DND-41 (cell line): Measurements from ENCODE around the gene FBN3.

Experiments used
- ATAC-seq: fragments of 200-7000 bp; cut with Tn5 transposase; 3 replicates; pipeline ENCODE4 v1.9.1; 2021; ENCODE audit warnings: low read depth; ENCODE audit not compliant: insufficient read depth
- DNase-seq: peaks from one replicate; pipeline ENCODE4 v3.0.0-alpha.2; 2020
- H2AFZ ChIP-seq: 2 replicates; pipeline ENCODE4 v1.6.0; 2012; ENCODE audit warnings: low read depth, low read length
- H3K27ac ChIP-seq: 2 replicates; pipeline ENCODE4 v1.5.1; 2012; ENCODE audit warnings: low read length, inconsistent platforms
- H3K27me3 ChIP-seq: fragments of 200-600 bp; sonication (generic); 2 replicates; pipeline ENCODE4 v1.6.0; 2012; ENCODE audit warnings: low read length, mild to moderate bottlenecking, inconsistent platforms; ENCODE audit not compliant: insufficient read depth, poor library complexity
- H3K36me3 ChIP-seq: 2 replicates; pipeline ENCODE4 v1.5.1; 2012; ENCODE audit warnings: low read length, inconsistent platforms; ENCODE audit not compliant: insufficient read depth
- H3K4me1 ChIP-seq: 2 replicates; pipeline ENCODE4 v1.5.1; 2012; ENCODE audit warnings: mild to moderate bottlenecking, low read length; ENCODE audit not compliant: insufficient read depth
- H3K4me2 ChIP-seq: 2 replicates; pipeline ENCODE4 v1.6.0; 2012; ENCODE audit warnings: mild to moderate bottlenecking, moderate library complexity, low read length, inconsistent platforms; ENCODE audit not compliant: insufficient read depth
- H3K4me3 ChIP-seq, 2 experiments: fragments of 200-600 bp in 1 of 2; shearing (Covaris generic) in 1 of 2; 2 replicates each; pipeline ENCODE4 v1.5.1; 2012 to 2016; ENCODE audit warnings: inconsistent platforms in 2 of 2, low read length in 2 of 2, mild to moderate bottlenecking in 2 of 2, low read depth in 1 of 2, moderate library complexity in 1 of 2
- H3K79me2 ChIP-seq: 2 replicates; pipeline ENCODE4 v1.6.0; 2012; ENCODE audit warnings: low read length, inconsistent platforms; ENCODE audit not compliant: insufficient read depth
- H3K9ac ChIP-seq: 2 replicates; pipeline ENCODE4 v1.6.0; 2012; ENCODE audit warnings: low read depth, mild to moderate bottlenecking, inconsistent platforms, low read length, moderate library complexity
- H3K9me3 ChIP-seq: 2 replicates; pipeline ENCODE4 v1.5.1; 2012; ENCODE audit warnings: low read length, moderate library complexity, mild to moderate bottlenecking, inconsistent platforms; ENCODE audit not compliant: insufficient read depth, severe bottlenecking
- H4K20me1 ChIP-seq: 2 replicates; pipeline ENCODE4 v1.6.0; 2012; ENCODE audit warnings: low read length; ENCODE audit not compliant: insufficient read depth
- CTCF ChIP-seq: IDR thresholded peaks from 2 replicates; pipeline ENCODE4 v1.5.1; 2012; ENCODE audit warnings: borderline replicate concordance, low read length, moderate library complexity, mild to moderate bottlenecking; ENCODE audit not compliant: poor library complexity, severe bottlenecking; ENCODE audit errors: extremely low read depth
- EZH2 ChIP-seq: IDR thresholded peaks from 3 replicates; pipeline ENCODE4 v1.6.1; 2012; ENCODE audit warnings: borderline replicate concordance, low read depth, mild to moderate bottlenecking, moderate library complexity, low read length, inconsistent platforms; ENCODE audit not compliant: severe bottlenecking

Gene FBN3

DNA sequence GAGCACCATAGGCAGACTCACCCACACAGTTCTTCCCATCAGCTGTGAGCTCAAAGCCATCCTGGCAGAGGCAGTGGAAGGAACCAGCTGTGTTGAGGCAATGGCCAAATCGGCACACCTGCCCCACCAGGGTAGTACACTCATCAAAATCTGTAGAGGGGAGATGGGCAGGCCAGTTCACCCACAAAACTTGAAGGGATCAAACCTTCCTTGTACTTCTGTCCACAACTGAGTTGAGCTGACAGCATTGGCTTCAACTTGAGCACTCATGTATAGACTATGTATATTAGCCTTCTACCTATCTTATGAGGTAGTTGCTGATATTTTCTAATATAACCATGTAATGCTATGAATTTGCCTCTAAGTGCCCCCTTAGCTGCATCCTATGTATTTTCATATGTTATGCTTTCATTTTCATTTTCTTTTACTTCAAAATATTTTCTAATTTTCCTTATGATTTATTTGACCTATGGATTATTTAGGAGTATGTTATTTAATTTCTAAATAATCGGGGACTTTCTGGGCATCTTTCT lies 54.0 kb downstream of the FBN3 start:
- H3K27me3 ChIP-seq = no peaks in the 10 kb centered on the region
- H3K9me3 ChIP-seq = peaks cover 21% of the 10 kb centered on the region
- no peak overlapping the region for H3K4me3 ChIP-seq
- no peak overlapping the region for H3K4me2 ChIP-seq
- H3K36me3 ChIP-seq = no peaks in the 10 kb centered on the region
- no peak for ATAC-seq
- H2AFZ ChIP-seq = no peak overlapping the region
- DNase-seq = no peak
- no peaks in the 10 kb centered on the region for H3K79me2 ChIP-seq
- no peaks in the 10 kb centered on the region for H4K20me1 ChIP-seq
- H3K27ac ChIP-seq = no peak overlapping the region
- no peak overlapping the region for H3K9ac ChIP-seq
- TF ChIP-seq EZH2 = no peak
- H3K4me1 ChIP-seq = no peaks in the 10 kb centered on the region

DNA sequence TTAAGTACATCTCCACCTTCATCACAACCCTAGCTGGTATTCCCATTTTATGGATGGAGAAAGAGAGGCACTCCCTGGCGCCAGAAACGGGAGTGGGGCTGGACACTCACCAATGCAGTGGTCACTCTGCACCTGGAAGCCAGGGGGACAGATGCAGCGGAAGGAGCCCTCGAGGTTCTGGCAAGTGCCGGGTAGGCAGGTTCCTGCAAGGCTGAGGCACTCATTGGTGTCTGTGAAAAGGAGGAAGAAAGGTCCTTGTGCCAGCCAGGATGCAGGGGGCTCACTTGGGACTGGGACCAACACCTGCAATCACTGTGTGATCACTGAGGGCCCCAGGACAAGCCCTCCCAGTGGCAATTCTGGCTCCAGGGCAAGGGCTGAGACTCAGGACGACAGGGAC lies 55.1 kb downstream of the FBN3 start:
- H4K20me1 ChIP-seq = no peaks in the 10 kb centered on the region
- H3K27ac ChIP-seq = no peak overlapping the region
- H3K79me2 ChIP-seq = no peaks in the 10 kb centered on the region
- H3K9ac ChIP-seq = no peak overlapping the region
- H3K4me2 ChIP-seq = no peak overlapping the region
- TF ChIP-seq CTCF = no peak
- TF ChIP-seq EZH2 = no peak
- no peaks in the 10 kb centered on the region for H3K36me3 ChIP-seq
- no peak overlapping the region for H2AFZ ChIP-seq
- H3K4me3 ChIP-seq = no peak overlapping the region
- ATAC-seq (no peak), DNase-seq (no peak)
- no peaks in the 10 kb centered on the region for H3K4me1 ChIP-seq
- H3K9me3 ChIP-seq = peaks cover 21% of the 10 kb centered on the region
- no peaks in the 10 kb centered on the region for H3K27me3 ChIP-seq

DNA sequence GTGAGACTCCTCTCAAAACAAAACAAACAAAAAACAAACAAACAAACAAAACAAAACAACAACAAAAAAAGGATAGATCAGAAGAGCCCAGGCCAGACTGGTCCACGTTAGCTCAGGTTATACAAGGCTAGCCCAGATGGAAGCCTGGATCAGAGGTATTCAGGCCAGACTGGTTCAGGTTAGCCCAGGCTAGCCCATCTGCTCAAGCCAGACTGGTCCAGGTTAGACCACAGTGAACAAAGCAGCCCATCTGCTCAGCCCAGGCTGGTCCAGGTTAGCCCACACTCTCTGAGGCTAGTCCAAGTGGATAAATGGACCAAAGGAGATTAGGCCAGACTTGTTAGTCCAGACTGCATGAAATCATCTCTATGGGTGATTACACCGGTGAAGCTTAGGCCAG lies 55.7 kb downstream of the FBN3 start:
- H3K9ac ChIP-seq = no peak overlapping the region
- H3K27ac ChIP-seq = no peak overlapping the region
- H3K27me3 ChIP-seq = no peaks in the 10 kb centered on the region
- H3K4me1 ChIP-seq = no peaks in the 10 kb centered on the region
- H3K4me2 ChIP-seq = no peak overlapping the region
- no peaks in the 10 kb centered on the region for H3K36me3 ChIP-seq
- peaks cover 21% of the 10 kb centered on the region for H3K9me3 ChIP-seq
- H3K4me3 ChIP-seq = no peak overlapping the region
- DNase-seq (no peak), ATAC-seq (no peak)
- no peak overlapping the region for H2AFZ ChIP-seq
- H4K20me1 ChIP-seq = no peaks in the 10 kb centered on the region
- no peaks in the 10 kb centered on the region for H3K79me2 ChIP-seq
- no peak for TF ChIP-seq CTCF
- no peak for TF ChIP-seq EZH2

GRCh38 chr19:8090950-8091349 lies 58.4 kb downstream of the FBN3 start:
- Histone ChIP-seq H3K9ac (no peak overlapping the region), H3K4me3 (no peak overlapping the region), H3K79me2 (no peaks in the 10 kb centered on the region), H3K4me2 (no peak overlapping the region), H3K27ac (no peak overlapping the region), H3K4me1 (no peaks in the 10 kb centered on the region), H2AFZ (no peak overlapping the region), H3K9me3 (peaks cover 15% of the 10 kb centered on the region), H3K36me3 (no peaks in the 10 kb centered on the region), H4K20me1 (no peaks in the 10 kb centered on the region), H3K27me3 (no peaks in the 10 kb centered on the region)
- DNase-seq = no peak
- no peak for ATAC-seq
- TF ChIP-seq CTCF (no peak), EZH2 (no peak)
